ENCODE results near the gene UVRAG. TPM values are rescaled to one million over a fixed set of nuclear protein-coding genes. Genes with fewer than 3 reads are reported as not detected.
A peak's percentile ranks its signal among the peaks of the same experiment; 100 is the strongest.

Gene UVRAG
- total and polyA plus RNA-seq, 2 donors (not counting 1 experiment from before 2014, with no cell fraction given), result 37.7 to 94.1 TPM

GRCh38 chr11:75939516-75939915, 124.5 kb downstream of the UVRAG start:
- Histone ChIP-seq H3K9me3 (ENCODE audit: control extremely low read depth in 1 of 3, control insufficient read depth in 2 of 3, insufficient read depth in 1 of 3, low read length in 2 of 3) (no peaks in the 10 kb centered on the region), H4K20me1 (ENCODE audit: control insufficient read depth, insufficient read depth, low read length, poor library complexity, severe bottlenecking) (peaks cover 53% of the 10 kb centered on the region), H3K4me3 (ENCODE audit: control extremely low read depth in 1 of 5, extremely low read depth in 1 of 5, insufficient read depth in 1 of 5, low read depth in 2 of 5, low read length in 4 of 5) (no peak overlapping the region), H3K27me3 (replicated peaks in 1 of 4; ENCODE audit: control extremely low read depth in 1 of 4, control insufficient read depth in 3 of 4, insufficient read depth in 4 of 4, low read length in 3 of 4) (no peaks in the 10 kb centered on the region), H2AFZ (ENCODE audit: insufficient read depth, low read depth, low read length, poor library complexity, severe bottlenecking) (no peak overlapping the region), H3K4me2 (replicated peaks; ENCODE audit: low read depth, low read length, poor library complexity, severe bottlenecking) (peak overlapping the region; percentile 10), H3K27ac (ENCODE audit: low read length in 2 of 2) (peak overlapping the region in 1 of 2 donors; percentile 45), H3K9ac (ENCODE audit: low read length) (no peak overlapping the region), H3K36me3 (replicated peaks in 1 of 2; ENCODE audit: control extremely low read depth in 1 of 2, control insufficient read depth in 1 of 2, extremely low read depth in 1 of 2, insufficient read depth in 2 of 2, low read length in 1 of 2) (peaks cover 0 to 12% of the 10 kb centered on the region in 2 experiments), H3K79me2 (ENCODE audit: control insufficient read depth, insufficient read depth, low read length) (peaks cover 92% of the 10 kb centered on the region), H3K4me1 (ENCODE audit: control insufficient read depth in 2 of 2, insufficient read depth in 2 of 2, low read length in 2 of 2) (peaks cover 29 to 48% of the 10 kb centered on the region in 2 donors)
- ATAC-seq (ENCODE audit: low read depth) (no peak), DNase-seq (no peak)
- intact Hi-C loops (cut with micrococcal nuclease), result no loop called here
- TF ChIP-seq EZH2 (IDR thresholded peaks at IDR 0.05; ENCODE audit: borderline replicate concordance, insufficient read depth, low read depth, low read length, poor library complexity, severe bottlenecking) (no peak), CTCF (IDR thresholded peaks at IDR 0.05) (no peak)
- H3K27me3 Mint-ChIP-seq, result no peaks in the 10 kb centered on the region
- H3K27ac Mint-ChIP-seq, result no peak overlapping the region
- H3K4me1 Mint-ChIP-seq, result peaks cover 43% of the 10 kb centered on the region
- ChIA-PET CTCF (no interaction called here), POLR2A (no interaction called here)
- WGBS (ENCODE audit: insufficient coverage), result no CpG with 5 or more reads among the region's 1 CpG
- H3K9me3 Mint-ChIP-seq (ENCODE audit: insufficient read depth), result no peaks in the 10 kb centered on the region
- no peak overlapping the region for H3K4me3 Mint-ChIP-seq

- intact Hi-C loops (cut with micrococcal nuclease), result no loop called here
- Histone ChIP-seq H3K9ac (ENCODE audit: low read length) (no peak overlapping the region), H3K79me2 (ENCODE audit: control insufficient read depth, insufficient read depth, low read length) (peaks cover 92% of the 10 kb centered on the region), H3K4me3 (ENCODE audit: control extremely low read depth in 1 of 5, extremely low read depth in 1 of 5, insufficient read depth in 1 of 5, low read depth in 2 of 5, low read length in 4 of 5) (no peak overlapping the region), H3K4me2 (replicated peaks; ENCODE audit: low read depth, low read length, poor library complexity, severe bottlenecking) (no peak overlapping the region), H3K27ac (ENCODE audit: low read length in 2 of 2) (no peak overlapping the region), H3K4me1 (ENCODE audit: control insufficient read depth in 2 of 2, insufficient read depth in 2 of 2, low read length in 2 of 2) (peaks cover 29 to 50% of the 10 kb centered on the region in 2 donors), H4K20me1 (ENCODE audit: control insufficient read depth, insufficient read depth, low read length, poor library complexity, severe bottlenecking) (peaks cover 57% of the 10 kb centered on the region), H3K9me3 (ENCODE audit: control extremely low read depth in 1 of 3, control insufficient read depth in 2 of 3, insufficient read depth in 1 of 3, low read length in 2 of 3) (no peaks in the 10 kb centered on the region), H3K36me3 (replicated peaks in 1 of 2; ENCODE audit: control extremely low read depth in 1 of 2, control insufficient read depth in 1 of 2, extremely low read depth in 1 of 2, insufficient read depth in 2 of 2, low read length in 1 of 2) (peaks cover 0 to 12% of the 10 kb centered on the region in 2 experiments), H2AFZ (ENCODE audit: insufficient read depth, low read depth, low read length, poor library complexity, severe bottlenecking) (no peak overlapping the region), H3K27me3 (replicated peaks in 1 of 4; ENCODE audit: control extremely low read depth in 1 of 4, control insufficient read depth in 3 of 4, insufficient read depth in 4 of 4, low read length in 3 of 4) (no peaks in the 10 kb centered on the region)
- H3K9me3 Mint-ChIP-seq (ENCODE audit: insufficient read depth), result no peaks in the 10 kb centered on the region
- no peaks in the 10 kb centered on the region for H3K27me3 Mint-ChIP-seq
- DNase-seq (no peak), ATAC-seq (ENCODE audit: low read depth) (no peak)
- CTCF ChIA-PET, result no interaction called here
- no CpG with 5 or more reads among the region's 1 CpG for WGBS (ENCODE audit: insufficient coverage)
- POLR2A ChIA-PET, result no interaction called here
- H3K27ac Mint-ChIP-seq, result peak overlapping the region; percentile 43
- peaks cover 43% of the 10 kb centered on the region for H3K4me1 Mint-ChIP-seq
- no peak for TF ChIP-seq EZH2 (IDR thresholded peaks at IDR 0.05; ENCODE audit: borderline replicate concordance, insufficient read depth, low read depth, low read length, poor library complexity, severe bottlenecking)
- no peak for TF ChIP-seq CTCF (IDR thresholded peaks at IDR 0.05)
- H3K4me3 Mint-ChIP-seq, result peak overlapping the region; percentile 7
Measured at GRCh38 chr11:75939992-75940391, 125.0 kb downstream of the UVRAG start.
